OCI-M2 (cell line): ENCODE measurements around the gene DNMT3A.

Source experiments
- DNase-seq: peaks from one replicate; lab custom pipeline; 2025; ENCODE audit not compliant: unreplicated experiment; lab: John Stamatoyannopoulos, UW

The DNMT3A gene

GRCh38 chr2:25373269-25373981, 31.7 kb upstream of the DNMT3A start:
- DNase-seq, result no peak

GRCh38 chr2:25372405-25373268, 30.9 kb upstream of the DNMT3A start:
- DNase-seq, result no peak

DNA sequence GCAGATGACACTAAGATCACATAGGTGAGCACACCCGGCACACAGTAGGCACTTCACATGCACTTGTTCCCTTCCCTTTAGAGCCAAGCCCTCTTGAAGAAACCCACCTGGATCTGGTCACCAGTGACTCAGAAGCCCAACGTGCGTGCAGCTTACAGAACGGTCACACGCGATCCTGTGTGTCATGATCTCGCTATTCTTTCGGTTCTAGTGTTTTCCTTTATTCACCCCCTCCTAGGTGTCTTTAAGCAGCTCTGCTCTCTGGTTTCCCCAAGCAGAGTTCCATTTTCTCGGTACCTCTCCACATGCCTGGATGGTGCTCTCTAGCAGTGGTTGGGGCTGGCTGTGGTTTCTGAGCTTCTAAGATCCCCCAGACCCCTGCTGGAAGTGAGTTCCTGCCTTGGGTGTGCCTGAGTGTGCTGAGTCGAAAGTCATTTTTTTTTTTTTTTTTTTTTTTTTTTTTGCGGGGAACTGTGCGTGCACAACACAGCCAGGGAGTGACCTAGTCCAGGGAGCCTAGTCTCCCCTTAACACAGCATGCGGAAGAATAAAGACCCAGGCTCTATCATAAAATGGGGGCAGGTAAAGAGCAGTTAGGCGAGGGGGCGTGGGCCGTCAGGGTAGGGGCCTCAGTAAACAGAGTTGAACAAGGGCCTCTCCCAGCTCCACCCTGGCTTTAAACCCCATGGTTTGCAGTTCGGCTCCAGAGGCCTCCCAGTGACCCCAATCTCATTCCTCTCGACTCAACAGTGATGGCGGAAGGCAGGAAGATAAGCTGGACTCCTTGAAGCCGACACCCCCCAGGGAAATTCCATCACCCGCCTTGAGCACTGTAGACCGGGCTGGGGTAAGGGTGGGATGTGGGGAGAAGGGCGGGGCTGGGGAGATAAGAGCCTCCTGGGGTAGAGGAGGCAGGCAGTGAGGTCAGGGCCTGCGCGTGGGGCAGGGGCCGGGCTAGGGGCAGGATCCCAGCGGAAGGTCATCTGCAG, 29.8 kb upstream of the DNMT3A start:
- no peak for DNase-seq

GRCh38 chr2:25369876-25370275, 28.2 kb upstream of the DNMT3A start:
- no peak for DNase-seq

DNA sequence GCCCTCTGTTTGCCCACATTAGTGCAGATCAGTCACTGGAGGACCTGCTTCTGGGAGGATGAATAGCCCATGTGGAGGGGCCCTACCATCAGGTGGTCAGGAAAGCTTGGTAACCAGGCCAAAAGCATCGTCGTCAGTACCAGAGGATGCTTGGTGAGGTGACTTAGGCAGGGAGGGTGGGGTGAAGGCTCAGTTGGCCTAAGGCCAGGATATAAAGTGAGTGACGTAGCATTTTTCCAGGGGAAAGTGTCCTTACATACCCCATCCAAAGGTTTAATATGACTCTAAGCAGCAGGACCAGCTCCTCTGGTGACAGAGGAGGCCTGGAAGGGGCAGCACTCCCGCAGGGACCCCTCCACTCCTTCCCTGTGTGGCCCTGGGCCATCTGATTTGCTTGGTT, 27.7 kb upstream of the DNMT3A start:
- DNase-seq, result no peak

- no peak for DNase-seq
Observed at GRCh38 chr2:25368660-25369059, 26.9 kb upstream of the DNMT3A start.

GRCh38 chr2:25367296-25367695, 25.6 kb upstream of the DNMT3A start:
- no peak for DNase-seq

- DNase-seq, result no peak
Observed at GRCh38 chr2:25366629-25367028, 24.9 kb upstream of the DNMT3A start.

DNA sequence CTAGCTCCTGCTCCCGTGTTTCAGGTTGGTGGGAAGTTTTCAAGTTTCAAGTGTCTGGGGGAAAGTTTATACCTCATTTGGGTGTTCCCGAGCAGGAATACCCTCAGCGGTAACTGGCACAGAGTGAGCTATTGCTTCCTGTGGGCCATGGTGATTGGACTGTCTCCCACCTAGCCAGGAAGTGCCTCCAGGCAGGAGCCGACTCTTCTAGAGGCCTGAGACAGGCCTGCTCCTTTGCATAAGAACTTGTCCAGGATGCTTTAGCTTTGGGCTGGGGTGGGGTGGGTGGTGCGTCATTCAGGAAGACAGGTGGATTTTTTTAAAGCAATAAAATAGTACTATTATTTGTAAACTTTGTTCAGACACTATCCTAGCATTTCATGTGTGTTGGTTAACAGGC, 23.5 kb upstream of the DNMT3A start:
- no peak for DNase-seq

GRCh38 chr2:25363733-25364132, 22.0 kb upstream of the DNMT3A start:
- DNase-seq, result no peak

GRCh38 chr2:25362434-25363145, 20.9 kb upstream of the DNMT3A start:
- DNase-seq, result no peak

DNA sequence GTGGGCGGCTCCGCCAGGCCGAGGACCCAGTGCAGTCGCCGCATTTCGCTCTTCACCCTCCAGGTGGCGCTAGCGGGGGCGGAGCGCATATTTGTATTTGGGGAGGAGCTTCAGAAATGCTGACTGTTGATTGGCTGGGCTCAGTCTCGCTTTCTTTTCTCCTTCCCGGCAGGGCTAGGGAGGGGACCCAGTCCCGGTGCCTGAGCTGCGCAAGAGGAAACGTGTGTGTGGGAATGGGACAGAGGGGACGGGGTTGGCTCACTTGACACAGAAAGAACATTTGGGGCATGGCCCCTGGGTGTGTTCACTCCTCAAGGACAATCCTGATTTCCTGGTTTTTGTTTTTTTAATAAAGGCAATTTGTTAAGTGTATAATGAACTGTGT, 20.3 kb upstream of the DNMT3A start:
- peak; percentile 81 for DNase-seq

DNA sequence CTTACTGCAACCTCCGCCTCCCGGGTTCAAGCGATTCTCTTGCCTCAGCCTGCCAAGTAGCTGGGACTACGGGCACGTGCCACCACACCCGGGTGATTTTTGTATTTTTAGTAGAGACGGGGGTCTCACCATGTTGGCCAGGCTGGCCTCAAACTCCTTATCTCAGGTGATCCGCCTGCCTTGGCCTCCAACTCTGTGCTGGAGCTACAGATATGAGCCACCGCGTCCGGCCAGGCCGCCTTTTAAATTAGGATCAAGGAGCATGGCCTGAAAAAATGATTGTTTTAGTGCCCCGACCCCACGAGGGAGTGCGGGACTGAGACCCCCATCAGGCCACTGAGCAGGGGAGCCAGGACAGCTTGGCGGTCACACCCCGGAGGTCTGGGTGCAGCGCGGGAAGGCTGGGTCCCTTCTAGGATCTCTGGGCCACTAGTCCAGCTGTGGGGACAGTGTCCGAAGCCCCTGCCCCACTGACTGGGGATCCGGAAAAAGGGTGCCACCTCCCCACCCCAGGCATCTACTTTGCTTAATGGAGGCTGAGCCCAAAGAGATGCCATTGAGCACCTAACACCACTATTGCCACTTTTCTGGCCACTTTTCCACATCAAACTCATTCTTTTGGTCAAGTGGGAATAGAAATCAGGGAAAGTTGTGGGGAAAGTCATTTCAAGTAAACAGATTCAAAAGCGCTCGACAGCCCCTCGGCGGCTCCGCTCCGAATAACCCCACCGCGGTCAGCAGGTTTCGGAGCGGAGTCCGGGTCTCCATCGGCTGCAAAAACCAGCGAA, 19.7 kb upstream of the DNMT3A start:
- no peak for DNase-seq

GRCh38 chr2:25358836-25359235, 17.1 kb upstream of the DNMT3A start:
- no peak for DNase-seq

DNA sequence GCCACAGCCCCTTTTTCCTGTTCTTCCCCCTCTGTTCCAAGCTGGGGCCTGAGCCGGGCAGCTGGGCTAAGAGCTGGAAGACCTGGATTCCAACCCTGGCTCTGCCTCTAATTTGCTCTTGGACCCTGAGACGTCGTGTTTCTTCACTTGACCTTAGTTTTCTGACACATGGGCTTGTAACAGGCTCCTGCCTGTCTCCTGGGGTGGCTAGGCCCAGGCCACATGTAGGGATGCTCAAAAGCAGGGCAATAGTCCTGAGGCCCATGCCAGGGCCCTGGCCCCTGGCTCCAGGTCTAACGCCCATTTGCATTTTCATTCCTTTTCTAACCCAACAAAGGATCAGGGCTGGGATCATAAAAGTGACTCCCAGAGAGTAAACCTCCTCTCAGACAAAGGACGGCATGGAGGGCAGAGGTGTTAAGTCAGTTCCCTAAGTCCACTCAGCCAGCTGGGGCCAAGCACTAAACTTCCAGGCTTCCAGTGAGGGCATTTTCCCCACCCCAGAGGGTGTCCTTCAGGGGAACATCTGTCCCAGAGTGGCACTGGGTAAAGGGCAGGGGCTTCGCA, 16.6 kb upstream of the DNMT3A start:
- DNase-seq, result no peak

GRCh38 chr2:25356088-25356487, 14.4 kb upstream of the DNMT3A start:
- no peak for DNase-seq

DNA sequence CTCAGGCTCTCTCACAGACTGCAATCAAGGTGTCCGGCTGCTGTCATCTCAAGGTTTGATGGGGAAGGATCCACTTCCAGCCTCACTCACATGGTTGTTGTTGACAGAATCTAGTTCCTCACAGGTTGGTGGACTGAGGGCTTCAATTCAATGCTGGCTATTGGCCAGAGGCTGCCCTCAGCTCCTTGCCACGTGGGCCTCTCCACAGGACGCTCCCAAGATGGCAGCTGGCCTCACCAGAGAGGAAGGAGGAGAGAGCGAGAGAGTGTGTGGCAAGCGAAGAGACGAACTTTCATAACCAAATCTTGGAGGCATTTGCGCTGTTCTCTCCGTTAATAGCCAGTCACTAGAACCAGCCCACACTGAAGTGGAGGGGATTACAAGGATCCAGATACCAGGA, 13.5 kb upstream of the DNMT3A start:
- DNase-seq, result no peak

- DNase-seq, result no peak
Observed at GRCh38 chr2:25354116-25354515, 12.4 kb upstream of the DNMT3A start.

DNA sequence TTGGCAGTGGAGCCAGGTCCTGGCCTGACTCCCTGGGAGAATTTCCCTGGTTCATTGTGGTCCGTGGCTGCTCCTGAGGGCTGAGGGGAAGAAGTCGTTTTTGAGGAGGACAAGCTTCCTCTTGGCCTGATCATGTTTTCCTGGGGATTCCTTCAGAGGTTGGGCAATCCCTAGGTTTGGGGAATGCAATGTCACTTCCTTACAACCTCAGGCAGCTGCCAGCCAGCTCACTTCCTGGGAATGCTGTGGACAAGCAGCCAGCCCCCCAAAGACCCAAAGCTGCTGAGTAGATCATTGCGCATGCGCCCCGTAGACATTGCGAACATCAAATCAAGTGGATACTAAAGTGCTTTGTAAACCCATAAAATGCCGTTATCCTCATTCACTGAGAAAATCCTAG, 7.7 kb upstream of the DNMT3A start:
- DNase-seq, result no peak

DNA sequence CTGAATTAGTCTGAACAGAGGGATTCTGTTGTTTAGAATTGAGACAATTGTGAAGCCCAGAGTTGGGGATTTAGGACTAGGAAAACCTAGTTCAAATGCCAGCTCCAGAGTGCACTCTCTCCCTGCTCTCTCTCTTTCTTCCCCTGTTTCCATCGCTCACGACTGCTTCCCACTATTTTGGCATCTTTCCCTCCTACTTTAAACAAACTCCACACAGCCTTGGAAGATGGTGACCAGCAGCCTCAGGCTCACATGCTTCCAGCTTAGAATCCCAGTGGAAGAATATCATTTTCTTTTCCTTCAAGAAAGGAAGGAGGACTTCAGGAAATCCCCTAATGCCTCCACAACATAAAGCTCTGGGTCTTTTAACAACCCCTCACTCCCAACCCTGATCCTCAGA, 6.1 kb upstream of the DNMT3A start:
- no peak for DNase-seq
